Adrenal gland (tissue), 12 donors: ENCODE results near the gene SSBP3. TPM values are rescaled to one million over a fixed set of nuclear protein-coding genes. Genes with fewer than 3 reads are reported as not detected.
A peak's percentile ranks its signal among the peaks of the same experiment; 100 is the strongest.

Source experiments
- DNase-seq, 7 donors: peaks; one replicate each; pipeline ENCODE4 v3.0.0-alpha.2; 2019 to 2020
- H3K27ac ChIP-seq, 5 donors: fragments of 200-600 bp; sonication (generic) in 4 of 5; 1 replicate in 3 of 5; 2 replicates in 2 of 5; pipeline versions ENCODE4 v1.5.1 to v1.8.0; 2016 to 2020; ENCODE audit warnings: mild to moderate bottlenecking in 1 of 5
- H3K27me3 ChIP-seq: fragments of 200-600 bp; 2 replicates; pipeline ENCODE4 v1.8.0; 2021
- H3K36me3 ChIP-seq, 2 donors: fragments of 200-600 bp; replicated peaks in 1 of 2; 1 replicate in 1 of 2; 2 replicates in 1 of 2; pipeline versions ENCODE4 v1.5.1 to v1.8.0; 2018 to 2022
- H3K4me1 ChIP-seq, 2 donors: fragments of 200-600 bp; replicated peaks in 1 of 2; 1 replicate in 1 of 2; 2 replicates in 1 of 2; pipeline versions ENCODE4 v1.5.1 to v1.8.0; 2018 to 2021
- H3K4me3 ChIP-seq, 4 donors: fragments of 200-600 bp; sonication (generic) in 3 of 4; one replicate each; pipeline ENCODE4 v1.5.1; 2016 to 2018
- H3K9me3 ChIP-seq, 3 donors: fragments of 200-600 bp; sonication (generic) in 1 of 3; replicated peaks in 1 of 3; 1 replicate in 2 of 3; 2 replicates in 1 of 3; pipeline versions ENCODE4 v1.5.1 to v1.8.0; 2016 to 2021
- POLR2A ChIP-seq, 2 donors: fragments of 450-650 bp; IDR thresholded peaks; one replicate each; pipeline ENCODE4 v1.6.1; 2017; ENCODE audit warnings: antibody characterized with exemption in 2 of 2, mild to moderate bottlenecking in 2 of 2, moderate library complexity in 1 of 2
- WGBS, 4 donors: extraction: QIAGEN DNeasy Blood & Tissue Kit in 2 of 4; methylation state at CpG; one replicate each; pipeline versions ENCODE4 v1.1.5 to v1.1.7; 2013 to 2017; 5-methylcytosine and 5-hydroxymethylcytosine counted together
- intact Hi-C, 2 donors: fragments of 100-400 bp; cut with DNase I; formaldehyde crosslinking; loops; one replicate each; pipeline versions ENCODE4 v1.14.1 to v1.15.0; 2022 to 2023
- polyA plus RNA-seq, 3 donors: library from polyadenylated mRNA; stranded (reverse); fragments of 200-250 nt in 2 of 3; fragments of 350-450 nt in 1 of 3; fragmentation: Illumina TruSeq in 1 of 3; extraction: RNeasy Lipid Tissue Mini Kit (QIAGEN cat#74804) in 1 of 3; gene quantifications; one replicate each; pipeline ENCODE4 v1.2.3, GENCODE V29; 2013 to 2014
- total RNA-seq, 9 donors: library from RNA; depleted of rRNA in 4 of 9; stranded (reverse); fragments of >200 nt in 4 of 9; fragments of 120-200 nt in 1 of 9; fragmentation: NEBNext Ultra II Directional in 1 of 9; extraction: Animal tissue kit (Norgen Biotek cat#: 25700) in 1 of 9; gene quantifications; one replicate each; pipeline versions ENCODE4 v1.1.0 to v1.2.4, GENCODE V29; 2013 to 2023
- TF ChIP-seq, protein P1 (sequence below), 6 experiments: fragments of 450-650 bp in 4 of 6; fragments of 200-600 bp in 2 of 6; sonication (generic) in 1 of 6; IDR thresholded peaks; 1 replicate in 5 of 6; 2 replicates in 1 of 6; pipeline versions ENCODE4 v1.5.1 to v1.8.0; 2016 to 2021; ENCODE audit warnings: antibody characterized with exemption in 6 of 6, mild to moderate bottlenecking in 2 of 6, moderate library complexity in 1 of 6
- donor health status: healthy with polysubstance abuse.
- donor health status: Bipolar disorder and iron deficiency.
- donor health status: DM: yes; HTN: yes; CAD: no.
- donor health status: DM: no; HTN: no; CAD: no.
- donor health status: DM: no; HTN: no; CAD: no.
- donor health status: DM: yes; HTN: yes; CAD: no.

Gene SSBP3
- total and polyA plus RNA-seq, 12 donors, result 15.3 to 150 (median 66.0) TPM

DNA sequence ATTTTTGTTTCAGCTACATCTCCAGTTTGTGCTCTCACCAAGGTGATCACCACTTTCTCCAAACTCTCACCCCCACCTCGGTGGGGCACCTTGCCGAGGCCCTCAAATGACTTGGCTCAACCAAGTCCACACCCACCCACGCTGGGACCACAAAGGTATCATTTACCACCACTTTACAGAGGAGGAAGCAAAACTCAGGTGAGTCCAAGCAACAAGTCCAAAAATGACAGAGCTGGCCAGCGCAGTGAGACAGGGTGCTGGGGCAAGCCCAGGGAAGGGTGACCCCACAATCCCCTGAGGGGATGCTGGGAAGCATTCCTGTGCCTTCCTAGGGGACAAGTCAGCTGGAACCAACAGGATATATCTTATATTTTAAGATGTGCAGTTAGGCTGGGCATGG lies 24.7 kb downstream of the SSBP3 start:
- intact Hi-C loops, result no loop called here
- TF ChIP-seq, protein P1, sequence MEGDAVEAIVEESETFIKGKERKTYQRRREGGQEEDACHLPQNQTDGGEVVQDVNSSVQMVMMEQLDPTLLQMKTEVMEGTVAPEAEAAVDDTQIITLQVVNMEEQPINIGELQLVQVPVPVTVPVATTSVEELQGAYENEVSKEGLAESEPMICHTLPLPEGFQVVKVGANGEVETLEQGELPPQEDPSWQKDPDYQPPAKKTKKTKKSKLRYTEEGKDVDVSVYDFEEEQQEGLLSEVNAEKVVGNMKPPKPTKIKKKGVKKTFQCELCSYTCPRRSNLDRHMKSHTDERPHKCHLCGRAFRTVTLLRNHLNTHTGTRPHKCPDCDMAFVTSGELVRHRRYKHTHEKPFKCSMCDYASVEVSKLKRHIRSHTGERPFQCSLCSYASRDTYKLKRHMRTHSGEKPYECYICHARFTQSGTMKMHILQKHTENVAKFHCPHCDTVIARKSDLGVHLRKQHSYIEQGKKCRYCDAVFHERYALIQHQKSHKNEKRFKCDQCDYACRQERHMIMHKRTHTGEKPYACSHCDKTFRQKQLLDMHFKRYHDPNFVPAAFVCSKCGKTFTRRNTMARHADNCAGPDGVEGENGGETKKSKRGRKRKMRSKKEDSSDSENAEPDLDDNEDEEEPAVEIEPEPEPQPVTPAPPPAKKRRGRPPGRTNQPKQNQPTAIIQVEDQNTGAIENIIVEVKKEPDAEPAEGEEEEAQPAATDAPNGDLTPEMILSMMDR (IDR thresholded peaks at IDR 0.05), result no peak
- no peak for TF ChIP-seq POLR2A (IDR thresholded peaks at IDR 0.05)
- no peaks in the 10 kb centered on the region for H3K9me3 ChIP-seq
- no peaks in the 10 kb centered on the region for H3K27me3 ChIP-seq
- 90 to 97% (median 94%) methylated on average over 4 of the region's 4 CpGs for WGBS, 4 donors
- no peak overlapping the region for H3K27ac ChIP-seq
- H3K4me1 ChIP-seq, result peaks cover 42 to 72% of the 10 kb centered on the region in 2 donors
- peaks cover 0 to 5% of the 10 kb centered on the region in 2 donors for H3K36me3 ChIP-seq
- H3K4me3 ChIP-seq, result no peak overlapping the region
- no peak for DNase-seq

DNA sequence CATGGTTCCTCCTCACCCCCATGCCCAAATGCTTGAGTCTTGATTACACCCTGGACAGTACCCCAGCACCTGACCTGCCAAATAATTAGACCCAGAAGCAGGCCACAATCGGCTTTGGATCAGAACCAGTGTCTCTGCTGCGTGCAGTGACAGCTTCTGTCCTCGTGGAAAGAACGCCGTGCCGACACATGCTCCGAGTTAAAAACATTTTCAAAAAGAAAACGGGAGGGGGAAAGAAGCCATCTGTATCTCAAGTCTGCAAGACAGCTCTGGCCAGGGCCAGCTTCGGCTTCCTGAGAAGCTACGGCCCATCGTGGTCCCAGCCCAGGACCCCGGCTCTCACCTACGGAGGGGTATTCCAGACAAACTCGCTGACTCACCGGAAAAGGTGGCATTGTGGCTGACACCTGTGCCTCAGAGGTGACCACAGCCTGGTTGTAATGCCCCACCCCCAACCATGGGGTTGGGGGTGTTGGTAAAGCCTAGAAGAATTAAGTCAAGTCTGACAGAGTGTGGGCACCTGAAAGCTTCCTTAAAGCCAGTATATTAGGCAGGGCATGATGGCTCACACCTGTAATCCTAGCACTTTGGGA lies 25.8 kb downstream of the SSBP3 start:
- Histone ChIP-seq H3K36me3 (peaks cover 0 to 5% of the 10 kb centered on the region in 2 donors), H3K4me3 (peak overlapping the region in 1 of 4 donors; percentile 10), H3K27me3 (no peaks in the 10 kb centered on the region), H3K27ac (peak overlapping the region; percentile 22 to 90 (median 47)), H3K9me3 (no peaks in the 10 kb centered on the region), H3K4me1 (peaks cover 46 to 75% of the 10 kb centered on the region in 2 donors)
- intact Hi-C loops, result no loop called here
- WGBS, 4 donors, result 35 to 46% (median 37%) methylated on average over 13 to 15 of the region's 15 CpGs
- DNase-seq, result peak in 4 of 7 donors; percentile 58 to 77 (median 66)
- TF ChIP-seq POLR2A (IDR thresholded peaks at IDR 0.05), result no peak
- TF ChIP-seq, protein P1 (IDR thresholded peaks at IDR 0.05), result peak in 2 of 6 experiments; percentile 21 to 22

GRCh38 chr1:54379555-54380289 lies 26.5 kb downstream of the SSBP3 start:
- intact Hi-C loops, result no loop called here
- peak overlapping the region in 1 of 4 donors; percentile 10 for H3K4me3 ChIP-seq
- WGBS, 4 donors, result 35 to 60% (median 45%) methylated on average over 14 to 23 of the region's 23 CpGs

More at GRCh38 chr1:54379555-54380289, 26.5 kb downstream of the SSBP3 start:
- DNase-seq, result peak; percentile 74 to 90 (median 86)
- Histone ChIP-seq H3K9me3 (no peaks in the 10 kb centered on the region), H3K36me3 (peaks cover 0 to 5% of the 10 kb centered on the region in 2 donors), H3K27ac (peak overlapping the region; percentile 22 to 90 (median 47)), H3K4me1 (peaks cover 39 to 74% of the 10 kb centered on the region in 2 donors), H3K27me3 (no peaks in the 10 kb centered on the region)
- no peak for TF ChIP-seq POLR2A (IDR thresholded peaks at IDR 0.05)
- TF ChIP-seq, protein P1 (IDR thresholded peaks at IDR 0.05), result no peak
